ENCODE data around the gene KRCC1. TPM values are rescaled to one million over a fixed set of nuclear protein-coding genes. Genes with fewer than 3 reads are reported as not detected.

The KRCC1 gene
- total and polyA plus RNA-seq, 7 experiments from 2014 or later, result 7.1 to 33.9 (median 29.3) TPM

DNA sequence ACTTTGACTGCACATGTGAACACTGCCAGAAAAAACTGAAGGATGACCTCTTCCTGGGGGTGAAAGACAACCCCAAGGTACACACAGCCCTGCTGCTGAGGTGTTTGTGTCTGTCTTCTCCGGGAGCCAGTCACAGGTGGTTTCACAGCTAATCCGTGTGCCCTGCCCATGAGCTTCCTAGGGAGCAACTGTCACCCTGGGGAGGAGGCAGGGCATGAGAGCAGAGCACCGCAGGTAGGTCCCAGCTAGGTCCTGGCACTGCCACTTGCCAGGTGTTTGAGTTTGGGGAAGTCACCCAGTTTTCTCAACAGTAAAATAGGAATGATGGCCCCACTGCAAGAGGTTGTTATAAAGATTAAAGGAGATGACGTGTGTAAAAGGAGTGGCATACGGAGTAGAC is 41.1 kb upstream of the KRCC1 start:
- ChIA-PET POLR2A (no interaction called here), CTCF (interaction anchor here (1.2 kb wide), 1 partner anchor 16 kb away, joined by 3 read pairs; no protein-coding TSS in a partner anchor)
- Mint-ChIP-seq H3K27ac (peak overlapping the region in 2 of 9 donors; percentile 20 to 70), H3K36me3 (peaks cover 0 to 1% (median 0%) of the 10 kb centered on the region in 5 donors), H3K4me3 (no peak overlapping the region), H3K9me3 (no peaks in the 10 kb centered on the region), H3K27me3 (peaks cover 0 to 4% (median 0%) of the 10 kb centered on the region in 5 donors), H3K4me1 (peaks cover 0 to 20% (median 12%) of the 10 kb centered on the region in 7 donors)
- Histone ChIP-seq H3K9me3 (ENCODE audit: control insufficient read depth in 2 of 3, low read length in 3 of 3) (no peaks in the 10 kb centered on the region), H3K27me3 (ENCODE audit: control insufficient read depth in 2 of 2, insufficient read depth in 2 of 2, low read length in 2 of 2) (no peaks in the 10 kb centered on the region), H3K27ac (ENCODE audit: low read depth, low read length) (no peak overlapping the region), H3K36me3 (ENCODE audit: control insufficient read depth in 2 of 3, insufficient read depth in 3 of 3, low read length in 3 of 3) (no peaks in the 10 kb centered on the region), H3K4me1 (ENCODE audit: control insufficient read depth in 2 of 2, insufficient read depth in 2 of 2, low read length in 2 of 2) (peaks cover 0 to 5% of the 10 kb centered on the region in 2 donors), H3K4me3 (ENCODE audit: low read length) (no peak overlapping the region)
- no peak for DNase-seq
- intact Hi-C loops (cut with micrococcal nuclease), result no loop called here
- ATAC-seq, result no peak

- no peak overlapping the region for H3K4me3 Mint-ChIP-seq
- H3K27me3 ChIP-seq (ENCODE audit: control insufficient read depth in 2 of 2, insufficient read depth in 2 of 2, low read length in 2 of 2), result no peaks in the 10 kb centered on the region
- no peak overlapping the region for H3K4me3 ChIP-seq (ENCODE audit: low read length)
- ATAC-seq, result no peak
- H3K36me3 ChIP-seq (ENCODE audit: control insufficient read depth in 2 of 3, insufficient read depth in 3 of 3, low read length in 3 of 3), result no peaks in the 10 kb centered on the region
- CTCF ChIA-PET, result no interaction called here
- H3K36me3 Mint-ChIP-seq, result peaks cover 0 to 5% (median 0%) of the 10 kb centered on the region in 5 donors
- H3K9me3 ChIP-seq (ENCODE audit: control insufficient read depth in 2 of 3, low read length in 3 of 3), result no peaks in the 10 kb centered on the region
- no peaks in the 10 kb centered on the region for H3K27me3 Mint-ChIP-seq
- peaks cover 0 to 18% of the 10 kb centered on the region in 2 donors for H3K4me1 ChIP-seq (ENCODE audit: control insufficient read depth in 2 of 2, insufficient read depth in 2 of 2, low read length in 2 of 2)
- no peak overlapping the region for H3K27ac ChIP-seq (ENCODE audit: low read depth, low read length)
- intact Hi-C loops (cut with micrococcal nuclease), result no loop called here
- H3K9me3 Mint-ChIP-seq, result peaks cover 0 to 4% (median 0%) of the 10 kb centered on the region in 11 donors
- no peak for DNase-seq
- H3K27ac Mint-ChIP-seq, result no peak overlapping the region
- peaks cover 11 to 36% (median 28%) of the 10 kb centered on the region in 7 donors for H3K4me1 Mint-ChIP-seq
- POLR2A ChIA-PET, result no interaction called here
Measured at GRCh38 chr2:88095022-88095421, 39.4 kb upstream of the KRCC1 start.

GRCh38 chr2:88092773-88093172 is 37.2 kb upstream of the KRCC1 start:
- intact Hi-C loops (cut with micrococcal nuclease), result no loop called here
- ChIA-PET CTCF (no interaction called here), POLR2A (no interaction called here)
- peaks cover 0 to 5% (median 0%) of the 10 kb centered on the region in 5 donors for H3K36me3 Mint-ChIP-seq
- H3K4me3 ChIP-seq (ENCODE audit: low read length), result no peak overlapping the region
- H3K36me3 ChIP-seq (ENCODE audit: control insufficient read depth in 2 of 3, insufficient read depth in 3 of 3, low read length in 3 of 3), result no peaks in the 10 kb centered on the region
- ATAC-seq, result no peak
- H3K27me3 Mint-ChIP-seq, result no peaks in the 10 kb centered on the region
- no peaks in the 10 kb centered on the region for H3K9me3 ChIP-seq (ENCODE audit: control insufficient read depth in 2 of 3, low read length in 3 of 3)
- H3K27ac ChIP-seq (ENCODE audit: low read depth, low read length), result no peak overlapping the region
- DNase-seq, result no peak
- H3K4me1 Mint-ChIP-seq, result peaks cover 11 to 51% (median 40%) of the 10 kb centered on the region in 7 donors
- H3K9me3 Mint-ChIP-seq, result peaks cover 0 to 4% (median 0%) of the 10 kb centered on the region in 11 donors
- H3K27ac Mint-ChIP-seq, result peak overlapping the region in 3 of 9 donors; percentile 5 to 12 (median 9)
- H3K4me3 Mint-ChIP-seq, result no peak overlapping the region
- H3K27me3 ChIP-seq (ENCODE audit: control insufficient read depth in 2 of 2, insufficient read depth in 2 of 2, low read length in 2 of 2), result no peaks in the 10 kb centered on the region
- peaks cover 0 to 23% of the 10 kb centered on the region in 2 donors for H3K4me1 ChIP-seq (ENCODE audit: control insufficient read depth in 2 of 2, insufficient read depth in 2 of 2, low read length in 2 of 2)

- Mint-ChIP-seq H3K27ac (peak overlapping the region in 8 of 9 donors; percentile 45 to 96 (median 82)), H3K4me1 (peaks cover 11 to 51% (median 40%) of the 10 kb centered on the region in 7 donors), H3K9me3 (peaks cover 0 to 4% (median 0%) of the 10 kb centered on the region in 11 donors), H3K27me3 (no peaks in the 10 kb centered on the region), H3K4me3 (no peak overlapping the region), H3K36me3 (peaks cover 0 to 5% (median 0%) of the 10 kb centered on the region in 5 donors)
- peaks cover 0 to 23% of the 10 kb centered on the region in 2 donors for H3K4me1 ChIP-seq (ENCODE audit: control insufficient read depth in 2 of 2, insufficient read depth in 2 of 2, low read length in 2 of 2)
- H3K27me3 ChIP-seq (ENCODE audit: control insufficient read depth in 2 of 2, insufficient read depth in 2 of 2, low read length in 2 of 2), result no peaks in the 10 kb centered on the region
- no peaks in the 10 kb centered on the region for H3K9me3 ChIP-seq (ENCODE audit: control insufficient read depth in 2 of 3, low read length in 3 of 3)
- ChIA-PET POLR2A (no interaction called here), CTCF (no interaction called here)
- ATAC-seq (peak; percentile 16), DNase-seq (no peak)
- no peaks in the 10 kb centered on the region for H3K36me3 ChIP-seq (ENCODE audit: control insufficient read depth in 2 of 3, insufficient read depth in 3 of 3, low read length in 3 of 3)
- no peak overlapping the region for H3K4me3 ChIP-seq (ENCODE audit: low read length)
- no peak overlapping the region for H3K27ac ChIP-seq (ENCODE audit: low read depth, low read length)
- intact Hi-C loops (cut with micrococcal nuclease), result no loop called here
Measured at GRCh38 chr2:88091943-88092342, 36.4 kb upstream of the KRCC1 start.

- ChIA-PET CTCF (interaction anchor here (0.8 to 1.7 kb wide), 2 partner anchors 30 to 69 kb away, joined by 4 to 5 read pairs; no protein-coding TSS in a partner anchor), POLR2A (interaction anchor here (0.9 to 1.2 kb wide), 2 partner anchors 10 to 36 kb away, joined by 3 read pairs; no protein-coding TSS in a partner anchor)
- Histone ChIP-seq H3K27me3 (ENCODE audit: control insufficient read depth in 2 of 2, insufficient read depth in 2 of 2, low read length in 2 of 2) (no peaks in the 10 kb centered on the region), H3K9me3 (ENCODE audit: control insufficient read depth in 2 of 3, low read length in 3 of 3) (no peaks in the 10 kb centered on the region), H3K27ac (ENCODE audit: low read depth, low read length) (peak overlapping the region; percentile 61), H3K36me3 (ENCODE audit: control insufficient read depth in 2 of 3, insufficient read depth in 3 of 3, low read length in 3 of 3) (no peaks in the 10 kb centered on the region), H3K4me1 (ENCODE audit: control insufficient read depth in 2 of 2, insufficient read depth in 2 of 2, low read length in 2 of 2) (peaks cover 0 to 23% of the 10 kb centered on the region in 2 donors), H3K4me3 (ENCODE audit: low read length) (no peak overlapping the region)
- Mint-ChIP-seq H3K4me3 (peak overlapping the region in 9 of 10 donors; percentile 6 to 79 (median 62)), H3K27me3 (no peaks in the 10 kb centered on the region), H3K4me1 (peaks cover 11 to 51% (median 40%) of the 10 kb centered on the region in 7 donors), H3K27ac (peak overlapping the region; percentile 43 to 96 (median 86)), H3K36me3 (peaks cover 0 to 5% (median 0%) of the 10 kb centered on the region in 5 donors), H3K9me3 (peaks cover 0 to 4% (median 0%) of the 10 kb centered on the region in 11 donors)
- peak in 6 of 9 donors; percentile 17 to 42 (median 35) for DNase-seq
- ATAC-seq, result peak; percentile 46
- intact Hi-C loops (cut with micrococcal nuclease), result no loop called here
Measured at GRCh38 chr2:88090446-88091283, 35.1 kb upstream of the KRCC1 start.

GRCh38 chr2:88088999-88089398 is 33.4 kb upstream of the KRCC1 start:
- intact Hi-C loops (cut with micrococcal nuclease), result no loop called here
- ATAC-seq (no peak), DNase-seq (no peak)
- CTCF ChIA-PET, result interaction anchor here (1.7 kb wide), 1 partner anchor 71 kb away, joined by 4 read pairs; no protein-coding TSS in a partner anchor
- H3K9me3 Mint-ChIP-seq, result peaks cover 0 to 4% (median 0%) of the 10 kb centered on the region in 11 donors
- Histone ChIP-seq H3K4me3 (ENCODE audit: low read length) (no peak overlapping the region), H3K27ac (ENCODE audit: low read depth, low read length) (no peak overlapping the region), H3K36me3 (ENCODE audit: control insufficient read depth in 2 of 3, insufficient read depth in 3 of 3, low read length in 3 of 3) (no peaks in the 10 kb centered on the region), H3K27me3 (ENCODE audit: control insufficient read depth in 2 of 2, insufficient read depth in 2 of 2, low read length in 2 of 2) (no peaks in the 10 kb centered on the region), H3K4me1 (ENCODE audit: control insufficient read depth in 2 of 2, insufficient read depth in 2 of 2, low read length in 2 of 2) (peaks cover 0 to 23% of the 10 kb centered on the region in 2 donors), H3K9me3 (ENCODE audit: control insufficient read depth in 2 of 3, low read length in 3 of 3) (no peaks in the 10 kb centered on the region)
- POLR2A ChIA-PET, result interaction anchor here (1.2 kb wide), 1 partner anchor 34 kb away, joined by 3 read pairs; no protein-coding TSS in a partner anchor
- H3K4me3 Mint-ChIP-seq, result no peak overlapping the region
- no peaks in the 10 kb centered on the region for H3K27me3 Mint-ChIP-seq
- H3K27ac Mint-ChIP-seq, result peak overlapping the region in 4 of 9 donors; percentile 38 to 96 (median 68)
- peaks cover 0 to 5% (median 0%) of the 10 kb centered on the region in 5 donors for H3K36me3 Mint-ChIP-seq
- H3K4me1 Mint-ChIP-seq, result peaks cover 11 to 51% (median 40%) of the 10 kb centered on the region in 7 donors
